OCI-LY1 (cell line): Measurements from ENCODE around the gene ZNF451.

Source experiments
- H2AFZ ChIP-seq: fragments of 200-600 bp; sonication (generic), shearing (Covaris generic); 2 replicates; pipeline ENCODE4 v1.6.0; 2014; ENCODE audit warnings: antibody characterized with exemption, mild to moderate bottlenecking, low read length
- H3F3A ChIP-seq: fragments of 200-600 bp; sonication (generic), shearing (Covaris generic); 2 replicates; pipeline ENCODE4 v1.6.0; 2014; ENCODE audit warnings: mild to moderate bottlenecking, antibody characterized with exemption, low read length, moderate library complexity; ENCODE audit not compliant: insufficient read depth
- H3K27ac ChIP-seq: fragments of 200-600 bp; sonication (generic); 2 replicates; pipeline ENCODE4 v1.5.1; 2014; ENCODE audit warnings: low read length, mixed run types, mild to moderate bottlenecking, low read depth; ENCODE audit not compliant: poor library complexity, severe bottlenecking
- H3K27me3 ChIP-seq: fragments of 200-600 bp; sonication (generic); 2 replicates; pipeline ENCODE4 v1.6.0; 2014; ENCODE audit warnings: antibody characterized with exemption, mild to moderate bottlenecking, low read length, moderate library complexity; ENCODE audit not compliant: insufficient read depth
- H3K36me3 ChIP-seq: fragments of 200-600 bp; sonication (generic); 2 replicates; pipeline ENCODE4 v1.6.1; 2014; ENCODE audit warnings: mild to moderate bottlenecking, antibody characterized with exemption, low read length, moderate library complexity, mixed read lengths; ENCODE audit not compliant: insufficient read depth
- H3K4me1 ChIP-seq: fragments of 200-600 bp; sonication (generic); 2 replicates; pipeline ENCODE4 v1.5.1; 2014; ENCODE audit warnings: mild to moderate bottlenecking, low read length, moderate library complexity; ENCODE audit not compliant: insufficient read depth, severe bottlenecking
- H3K4me2 ChIP-seq: fragments of 200-600 bp; sonication (generic), shearing (Covaris generic); 2 replicates; pipeline ENCODE4 v1.6.1; 2014; ENCODE audit warnings: low read length
- H3K4me3 ChIP-seq: fragments of 200-600 bp; sonication (generic); 2 replicates; pipeline ENCODE4 v1.5.1; 2014; ENCODE audit warnings: low read length, low read depth, mild to moderate bottlenecking, mixed read lengths; ENCODE audit not compliant: poor library complexity, severe bottlenecking
- H3K79me2 ChIP-seq: fragments of 200-600 bp; shearing (Covaris generic); 2 replicates; pipeline ENCODE4 v1.6.1; 2016; ENCODE audit warnings: mixed run types, low read length, mixed read lengths; ENCODE audit not compliant: insufficient read depth
- H3K9ac ChIP-seq: fragments of 200-600 bp; sonication (generic), shearing (Covaris generic); 2 replicates; pipeline ENCODE4 v1.6.1; 2014; ENCODE audit warnings: mild to moderate bottlenecking, low read length, mixed read lengths
- H3K9me2 ChIP-seq: fragments of 200-600 bp; sonication (generic), shearing (Covaris generic); 2 replicates; pipeline ENCODE4 v1.6.1; 2014; ENCODE audit warnings: low read depth, mild to moderate bottlenecking, low read length, mixed read lengths
- H3K9me3 ChIP-seq: fragments of 200-600 bp; shearing (Covaris generic); 2 replicates; pipeline ENCODE4 v1.6.1; 2014; ENCODE audit warnings: low read length, mixed read lengths
- H4K20me1 ChIP-seq: fragments of 200-600 bp; sonication (generic), shearing (Covaris generic); 2 replicates; pipeline ENCODE4 v1.6.0; 2016; ENCODE audit warnings: mild to moderate bottlenecking, low read length; ENCODE audit not compliant: insufficient read depth
- CTCF ChIP-seq: fragments of 200-600 bp; sonication (generic), shearing (Covaris generic); IDR thresholded peaks from 2 replicates; pipeline ENCODE4 v1.5.1; 2017; ENCODE audit warnings: mild to moderate bottlenecking, antibody characterized with exemption, low read length, moderate library complexity, mixed read lengths
- EZH2 ChIP-seq: fragments of 200-600 bp; sonication (generic), shearing (Covaris generic); IDR thresholded peaks from 2 replicates; pipeline ENCODE4 v1.8.0; 2017; ENCODE audit warnings: borderline replicate concordance, mixed run types, mild to moderate bottlenecking, antibody characterized with exemption, low read length, moderate library complexity, mixed read lengths

ZNF451 gene

GRCh38 chr6:57094689-57095088, 4.7 kb downstream of the ZNF451 start:
- Histone ChIP-seq H3K36me3 (peaks cover 61% of the 10 kb centered on the region), H3K27me3 (no peaks in the 10 kb centered on the region), H3K9me2 (no peaks in the 10 kb centered on the region), H3K79me2 (peaks cover 64% of the 10 kb centered on the region), H3K4me3 (no peak overlapping the region), H3K4me1 (peaks cover 28% of the 10 kb centered on the region), H3K9ac (no peak overlapping the region), H4K20me1 (peaks cover 3% of the 10 kb centered on the region; the same call in 1 of the 2 replicates), H2AFZ (no peak overlapping the region), H3F3A (no peaks in the 10 kb centered on the region), H3K9me3 (no peaks in the 10 kb centered on the region), H3K27ac (no peak overlapping the region), H3K4me2 (no peak overlapping the region)
- no peak for TF ChIP-seq EZH2
- no peak for TF ChIP-seq CTCF

GRCh38 chr6:57097596-57097995, 7.6 kb downstream of the ZNF451 start:
- peaks cover under 1% of the 10 kb centered on the region; the same call in 1 of the 2 replicates for H4K20me1 ChIP-seq
- H3K4me3 ChIP-seq: no peak overlapping the region
- no peak overlapping the region for H3K4me2 ChIP-seq

GRCh38 chr6:57102976-57103375, 13.0 kb downstream of the ZNF451 start:
- peaks cover 92% of the 10 kb centered on the region for H3K36me3 ChIP-seq
- H3K9ac ChIP-seq: no peak overlapping the region
- H3K27me3 ChIP-seq: no peaks in the 10 kb centered on the region
- H3K4me3 ChIP-seq: no peak overlapping the region
- H3K9me2 ChIP-seq: no peaks in the 10 kb centered on the region
- peaks cover 1% of the 10 kb centered on the region for H3K4me1 ChIP-seq
- no peak for TF ChIP-seq EZH2
- TF ChIP-seq CTCF: no peak
- peaks cover 30% of the 10 kb centered on the region for H3K79me2 ChIP-seq
- no peak overlapping the region for H3K4me2 ChIP-seq
- H3K27ac ChIP-seq: no peak overlapping the region
- no peak overlapping the region for H2AFZ ChIP-seq
- 0 out of 2 replicates have a peak, but pooled peaks cover 2% of the 10 kb centered on the region for H4K20me1 ChIP-seq
- peaks cover 5% of the 10 kb centered on the region; the same call in 1 of the 2 replicates for H3F3A ChIP-seq
- no peaks in the 10 kb centered on the region for H3K9me3 ChIP-seq

More at GRCh38 chr6:57097596-57097995, 7.6 kb downstream of the ZNF451 start:
- H3K4me1 ChIP-seq: peaks cover 14% of the 10 kb centered on the region
- H2AFZ ChIP-seq: no peak overlapping the region
- peaks cover 81% of the 10 kb centered on the region for H3K36me3 ChIP-seq
- H3F3A ChIP-seq: no peaks in the 10 kb centered on the region
- no peaks in the 10 kb centered on the region for H3K9me3 ChIP-seq
- peaks cover 51% of the 10 kb centered on the region for H3K79me2 ChIP-seq
- no peaks in the 10 kb centered on the region for H3K9me2 ChIP-seq
- no peaks in the 10 kb centered on the region for H3K27me3 ChIP-seq
- H3K27ac ChIP-seq: no peak overlapping the region
- TF ChIP-seq EZH2 (no peak), CTCF (no peak)
- no peak overlapping the region for H3K9ac ChIP-seq
